Measurements from ENCODE around the gene KLF15. TPM values are rescaled to one million over a fixed set of nuclear protein-coding genes. Genes with fewer than 3 reads are reported as not detected.

KLF15 gene
- total RNA-seq, 1 donor from 2014 or later, result 0.67 TPM

DNA sequence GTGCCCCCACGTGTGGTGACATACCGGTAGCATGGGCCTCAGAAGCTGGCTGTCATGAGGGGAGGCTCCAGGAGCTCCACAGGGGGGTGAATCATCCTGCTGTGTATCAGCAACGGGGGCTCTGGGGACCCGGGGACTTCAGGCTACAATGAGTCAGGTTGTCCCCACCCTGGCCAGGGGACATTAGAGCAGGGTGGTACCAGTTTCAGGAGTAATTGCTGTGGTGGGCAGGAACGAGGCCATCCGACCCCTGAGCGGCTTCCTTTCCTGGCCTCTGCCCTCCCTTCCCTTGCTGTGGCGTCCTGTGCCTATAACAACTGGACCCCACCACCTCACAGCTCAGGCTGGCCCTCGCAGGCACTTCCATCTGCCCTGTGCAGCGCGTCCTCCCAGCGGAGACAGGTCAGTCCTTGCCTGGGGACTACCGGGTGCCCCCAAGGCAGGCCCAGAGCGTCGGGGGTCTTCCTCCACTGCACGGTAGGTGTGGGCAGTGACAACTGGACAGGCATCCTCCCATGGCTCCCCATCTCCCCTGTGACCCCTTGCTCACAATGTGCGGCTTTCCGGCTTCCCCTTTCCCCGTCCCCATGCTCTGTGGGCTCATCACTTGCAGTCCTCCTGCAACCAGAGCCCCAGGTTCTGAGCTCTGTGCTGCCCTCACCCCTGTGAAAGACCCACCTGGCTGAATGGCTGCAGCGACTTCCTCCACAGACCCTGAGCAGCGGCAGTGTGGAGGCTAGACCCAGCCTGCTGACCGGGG, 57.0 kb downstream of the KLF15 start:
- TF ChIP-seq, protein P1, sequence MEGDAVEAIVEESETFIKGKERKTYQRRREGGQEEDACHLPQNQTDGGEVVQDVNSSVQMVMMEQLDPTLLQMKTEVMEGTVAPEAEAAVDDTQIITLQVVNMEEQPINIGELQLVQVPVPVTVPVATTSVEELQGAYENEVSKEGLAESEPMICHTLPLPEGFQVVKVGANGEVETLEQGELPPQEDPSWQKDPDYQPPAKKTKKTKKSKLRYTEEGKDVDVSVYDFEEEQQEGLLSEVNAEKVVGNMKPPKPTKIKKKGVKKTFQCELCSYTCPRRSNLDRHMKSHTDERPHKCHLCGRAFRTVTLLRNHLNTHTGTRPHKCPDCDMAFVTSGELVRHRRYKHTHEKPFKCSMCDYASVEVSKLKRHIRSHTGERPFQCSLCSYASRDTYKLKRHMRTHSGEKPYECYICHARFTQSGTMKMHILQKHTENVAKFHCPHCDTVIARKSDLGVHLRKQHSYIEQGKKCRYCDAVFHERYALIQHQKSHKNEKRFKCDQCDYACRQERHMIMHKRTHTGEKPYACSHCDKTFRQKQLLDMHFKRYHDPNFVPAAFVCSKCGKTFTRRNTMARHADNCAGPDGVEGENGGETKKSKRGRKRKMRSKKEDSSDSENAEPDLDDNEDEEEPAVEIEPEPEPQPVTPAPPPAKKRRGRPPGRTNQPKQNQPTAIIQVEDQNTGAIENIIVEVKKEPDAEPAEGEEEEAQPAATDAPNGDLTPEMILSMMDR (IDR thresholded peaks at IDR 0.05; ENCODE audit: insufficient read depth, low read length, poor library complexity, severe bottlenecking), result no peak
- Histone ChIP-seq H3K27me3 (ENCODE audit: control insufficient read depth, insufficient read depth, low read length) (no peaks in the 10 kb centered on the region), H3K4me3 (ENCODE audit: low read depth, low read length) (no peak overlapping the region), H3K36me3 (ENCODE audit: control insufficient read depth, insufficient read depth, low read length) (no peaks in the 10 kb centered on the region)
- no peak for DNase-seq (ENCODE audit: low read depth)

DNA sequence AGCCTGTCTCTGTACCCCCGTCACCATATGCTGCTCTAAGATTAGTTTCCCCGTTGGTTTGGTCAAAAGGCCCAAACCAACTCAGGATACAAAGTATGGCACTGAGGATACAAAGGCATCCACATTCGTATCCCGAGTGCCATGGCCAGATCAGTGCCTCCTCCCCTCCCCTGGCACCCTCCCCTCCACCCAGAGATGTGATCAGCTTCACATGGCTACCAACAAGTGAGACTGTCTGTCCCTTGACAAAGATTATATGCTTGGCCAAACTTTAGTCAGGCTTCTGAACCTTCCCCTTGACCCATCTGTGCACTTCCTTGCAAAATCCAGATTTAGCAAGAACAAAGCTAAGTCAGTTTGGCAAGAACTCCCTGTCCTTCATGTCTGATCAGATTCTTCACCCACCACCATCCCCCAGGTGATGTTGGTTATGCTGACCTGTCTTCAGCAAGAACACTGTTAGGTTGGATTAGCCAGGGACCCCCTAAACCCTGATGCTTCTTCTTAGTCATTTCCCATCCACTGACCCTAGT, 61.7 kb downstream of the KLF15 start:
- no peak for DNase-seq (ENCODE audit: low read depth)
- H3K27me3 ChIP-seq (ENCODE audit: control insufficient read depth, insufficient read depth, low read length), result peaks cover 5% of the 10 kb centered on the region
- TF ChIP-seq, protein P1 (IDR thresholded peaks at IDR 0.05; ENCODE audit: insufficient read depth, low read length, poor library complexity, severe bottlenecking), result no peak
- no peaks in the 10 kb centered on the region for H3K36me3 ChIP-seq (ENCODE audit: control insufficient read depth, insufficient read depth, low read length)
- H3K4me3 ChIP-seq (ENCODE audit: low read depth, low read length), result no peak overlapping the region

DNA sequence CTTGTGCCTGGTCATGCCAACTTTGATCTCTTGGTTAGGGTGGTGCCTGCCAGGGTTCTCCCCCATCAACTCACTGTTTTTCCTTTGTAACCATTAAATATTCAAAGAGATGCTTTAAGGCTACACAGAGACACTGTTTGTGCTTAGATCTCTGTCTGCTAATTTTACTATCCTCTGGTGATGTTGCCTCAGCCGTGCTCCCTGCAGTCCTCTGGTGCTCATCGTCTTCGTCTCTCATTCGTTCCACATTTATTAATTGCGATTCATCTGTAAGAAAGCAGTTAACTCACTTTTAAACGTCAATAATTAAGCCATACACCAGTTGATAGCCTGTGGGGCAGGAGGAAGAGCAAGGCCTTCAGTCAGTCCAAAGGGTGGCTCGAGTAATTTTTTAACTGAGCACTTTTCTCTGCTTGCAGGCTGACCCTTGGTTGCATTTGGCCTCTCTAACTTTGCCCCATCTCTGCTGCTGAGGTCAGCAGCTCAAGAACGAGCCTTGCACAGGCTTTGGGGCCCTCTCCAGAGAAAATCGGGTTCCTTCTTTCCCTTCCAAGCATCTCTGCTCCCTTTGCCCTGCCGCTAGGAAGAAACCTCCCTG, 62.9 kb downstream of the KLF15 start:
- Histone ChIP-seq H3K4me3 (ENCODE audit: low read depth, low read length) (no peak overlapping the region), H3K36me3 (ENCODE audit: control insufficient read depth, insufficient read depth, low read length) (no peaks in the 10 kb centered on the region), H3K27me3 (ENCODE audit: control insufficient read depth, insufficient read depth, low read length) (peaks cover 5% of the 10 kb centered on the region)
- TF ChIP-seq, protein P1 (IDR thresholded peaks at IDR 0.05; ENCODE audit: insufficient read depth, low read length, poor library complexity, severe bottlenecking), result no peak
- no peak for DNase-seq (ENCODE audit: low read depth)

DNA sequence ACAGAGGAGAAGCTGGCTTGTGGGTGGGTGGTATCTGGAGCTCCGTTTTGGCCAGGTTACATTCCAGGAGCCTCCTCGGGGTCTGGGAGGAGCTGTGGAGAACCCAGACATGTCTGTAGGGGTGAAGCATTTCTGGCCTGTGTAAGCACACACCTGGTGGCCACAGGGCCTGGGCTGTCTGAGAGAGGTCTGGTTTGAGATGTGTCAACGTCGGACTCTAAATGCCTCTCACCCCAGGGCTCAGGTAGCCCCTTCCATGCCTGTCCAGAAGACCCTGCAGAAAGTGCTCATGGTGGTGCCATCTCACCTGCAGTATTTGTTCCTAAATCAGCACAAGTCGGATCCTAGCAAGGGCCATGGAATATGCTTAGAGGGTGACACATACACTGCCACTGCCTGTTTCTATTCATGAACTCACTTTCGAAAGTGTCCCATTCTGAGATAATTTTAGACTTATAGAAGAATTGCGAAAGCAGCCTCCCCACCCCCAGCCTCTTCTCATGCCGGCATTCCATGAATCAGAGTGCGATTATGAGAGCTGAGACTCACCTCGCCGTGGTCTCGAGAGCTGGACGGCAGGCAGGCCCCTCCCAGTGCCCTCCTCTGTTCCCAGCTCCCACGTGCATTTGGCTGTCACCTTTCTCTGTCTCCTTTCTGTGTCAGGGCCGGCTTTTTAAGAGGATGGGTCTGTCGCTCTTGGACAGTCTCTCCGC, 63.7 kb downstream of the KLF15 start:
- no peak for DNase-seq (ENCODE audit: low read depth)
- TF ChIP-seq, protein P1 (IDR thresholded peaks at IDR 0.05; ENCODE audit: insufficient read depth, low read length, poor library complexity, severe bottlenecking), result no peak
- Histone ChIP-seq H3K4me3 (ENCODE audit: low read depth, low read length) (no peak overlapping the region), H3K27me3 (ENCODE audit: control insufficient read depth, insufficient read depth, low read length) (peaks cover 6% of the 10 kb centered on the region), H3K36me3 (ENCODE audit: control insufficient read depth, insufficient read depth, low read length) (no peaks in the 10 kb centered on the region)

Other genes with a start within 250 kb of the KLF15 start
- gene ALDH1L1, start 176.8 kb downstream of the KLF15 start, total RNA-seq, result 1.0 and 1.2 TPM in 2 replicates
- gene CFAP100, start 37.5 kb upstream of the KLF15 start, total RNA-seq, result not detected in 2 replicates
- gene ZXDC, start 118.5 kb upstream of the KLF15 start, total RNA-seq, result 38.4 and 39.4 TPM in 2 replicates
- gene UROC1, start 160.4 kb upstream of the KLF15 start, total RNA-seq, result not detected in 2 replicates
- gene CHST13, start 166.7 kb upstream of the KLF15 start, total RNA-seq, result 1.1 TPM in 1 of 2 replicates, not detected in the other
- gene C3orf22, start 201.5 kb upstream of the KLF15 start, total RNA-seq, result not detected in 2 replicates

All from kidney epithelial cell (primary cell).